RWPE1 (cell line): ENCODE data around the gene DNAI1.
"Not testable (repeated sequence)": the region's sequence is repeated elsewhere in the genome, so short reads cannot be mapped to it uniquely, and the experiment has no call there.

Source experiments
- CTCF ChIA-PET: fragments of 350-600 bp; sonication (Branson Sonifier 250); formaldehyde crosslinking; extraction: SDS; loops from one replicate; lab custom pipeline; 2021; lab: Yijun Ruan, JAX
- POLR2A ChIA-PET: fragments of 400-600 bp; formaldehyde crosslinking; extraction: SDS; loops from one replicate; lab custom pipeline; 2020; ENCODE audit warnings: antibody characterized with exemption; ENCODE audit not compliant: low non-redundant PET; lab: Yijun Ruan, JAX
- DNase-seq: peaks from one replicate; pipeline ENCODE4 v3.0.0; 2012; ENCODE audit warnings: low spot score
- H3K27ac ChIP-seq: fragments of 450-650 bp; 2 replicates; pipeline ENCODE4 v1.5.1; 2017
- TF ChIP-seq, protein P1 (sequence below): fragments of 450-650 bp; conservative IDR thresholded peaks from 2 replicates; pipeline ENCODE4 v1.5.1; 2017; ENCODE audit warnings: low read depth, mild to moderate bottlenecking

Gene DNAI1

DNA sequence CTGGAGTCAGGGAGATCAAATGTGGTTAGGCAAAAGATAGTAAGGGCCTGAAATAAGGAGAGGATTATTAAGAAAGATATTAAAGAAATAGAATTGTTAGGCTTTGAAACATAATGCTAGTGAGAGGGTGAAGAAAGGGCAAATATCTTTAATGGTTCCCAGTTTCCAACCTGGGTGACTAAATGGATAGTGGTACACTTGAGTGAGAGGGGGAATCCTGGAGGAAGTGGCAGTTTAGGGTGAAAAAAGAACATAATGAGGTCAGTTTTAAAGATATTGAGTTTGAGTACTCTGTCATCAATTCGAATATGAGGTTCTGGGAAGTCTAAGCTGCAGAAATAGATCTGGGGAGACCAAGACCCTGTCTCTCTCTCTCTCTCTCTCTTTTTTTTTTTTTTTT, 18.9 kb downstream of the DNAI1 start:
- CTCF ChIA-PET, result no interaction called here
- TF ChIP-seq, protein P1, sequence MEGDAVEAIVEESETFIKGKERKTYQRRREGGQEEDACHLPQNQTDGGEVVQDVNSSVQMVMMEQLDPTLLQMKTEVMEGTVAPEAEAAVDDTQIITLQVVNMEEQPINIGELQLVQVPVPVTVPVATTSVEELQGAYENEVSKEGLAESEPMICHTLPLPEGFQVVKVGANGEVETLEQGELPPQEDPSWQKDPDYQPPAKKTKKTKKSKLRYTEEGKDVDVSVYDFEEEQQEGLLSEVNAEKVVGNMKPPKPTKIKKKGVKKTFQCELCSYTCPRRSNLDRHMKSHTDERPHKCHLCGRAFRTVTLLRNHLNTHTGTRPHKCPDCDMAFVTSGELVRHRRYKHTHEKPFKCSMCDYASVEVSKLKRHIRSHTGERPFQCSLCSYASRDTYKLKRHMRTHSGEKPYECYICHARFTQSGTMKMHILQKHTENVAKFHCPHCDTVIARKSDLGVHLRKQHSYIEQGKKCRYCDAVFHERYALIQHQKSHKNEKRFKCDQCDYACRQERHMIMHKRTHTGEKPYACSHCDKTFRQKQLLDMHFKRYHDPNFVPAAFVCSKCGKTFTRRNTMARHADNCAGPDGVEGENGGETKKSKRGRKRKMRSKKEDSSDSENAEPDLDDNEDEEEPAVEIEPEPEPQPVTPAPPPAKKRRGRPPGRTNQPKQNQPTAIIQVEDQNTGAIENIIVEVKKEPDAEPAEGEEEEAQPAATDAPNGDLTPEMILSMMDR, result no peak
- no peak overlapping the region for H3K27ac ChIP-seq
- POLR2A ChIA-PET, result no interaction called here
- no peak for DNase-seq

DNA sequence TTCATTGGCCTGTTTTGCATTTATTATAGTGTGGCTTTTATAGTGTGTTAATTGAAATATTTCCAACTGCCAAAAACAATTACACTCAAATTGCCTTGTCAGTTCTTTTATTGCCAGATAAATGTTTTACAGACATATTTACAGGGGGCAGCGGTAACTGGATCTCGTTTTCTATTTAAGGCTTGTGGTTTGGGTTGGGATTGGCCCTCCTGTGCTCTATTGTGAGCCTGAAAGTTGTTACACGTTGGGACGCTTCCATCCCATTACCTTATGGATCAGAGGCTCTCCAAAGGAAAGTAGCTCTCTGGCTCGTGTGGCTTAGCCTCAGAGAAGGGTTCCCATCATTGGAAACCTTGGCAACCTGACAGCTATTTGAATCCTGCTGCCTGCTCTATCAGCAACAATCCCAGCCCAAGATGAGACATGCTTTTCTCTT, 20.8 kb downstream of the DNAI1 start:
- TF ChIP-seq, protein P1, result no peak
- H3K27ac ChIP-seq, result no peak overlapping the region
- CTCF ChIA-PET, result interaction anchor here (0.6 to 1.1 kb wide), 2 partner anchors 112 to 892 kb away, joined by 3 to 5 read pairs; no protein-coding TSS in a partner anchor
- POLR2A ChIA-PET, result no interaction called here
- no peak for DNase-seq

DNA sequence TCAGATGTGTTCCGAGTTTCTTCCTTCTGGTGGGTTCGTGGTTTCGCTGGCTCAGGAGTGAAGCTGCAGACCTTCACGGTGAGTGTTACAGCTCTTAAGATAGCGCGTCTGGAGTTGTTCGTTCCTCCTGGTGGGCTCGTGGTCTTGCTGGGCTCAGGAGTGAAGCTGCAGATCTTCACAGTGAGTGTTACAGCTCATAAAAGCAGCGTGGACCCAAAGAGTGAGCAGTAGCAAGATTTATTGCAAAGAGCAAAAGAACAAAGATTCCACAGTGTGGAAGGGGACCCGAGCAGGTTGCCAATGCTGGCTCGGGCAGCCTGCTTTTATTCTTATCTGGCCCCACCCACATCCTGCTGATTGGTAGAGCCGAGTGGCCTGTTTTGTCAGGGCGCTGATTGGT, 23.0 kb downstream of the DNAI1 start:
- POLR2A ChIA-PET, H3K27ac ChIP-seq, DNase-seq, CTCF ChIA-PET: not testable (repeated sequence)

DNA sequence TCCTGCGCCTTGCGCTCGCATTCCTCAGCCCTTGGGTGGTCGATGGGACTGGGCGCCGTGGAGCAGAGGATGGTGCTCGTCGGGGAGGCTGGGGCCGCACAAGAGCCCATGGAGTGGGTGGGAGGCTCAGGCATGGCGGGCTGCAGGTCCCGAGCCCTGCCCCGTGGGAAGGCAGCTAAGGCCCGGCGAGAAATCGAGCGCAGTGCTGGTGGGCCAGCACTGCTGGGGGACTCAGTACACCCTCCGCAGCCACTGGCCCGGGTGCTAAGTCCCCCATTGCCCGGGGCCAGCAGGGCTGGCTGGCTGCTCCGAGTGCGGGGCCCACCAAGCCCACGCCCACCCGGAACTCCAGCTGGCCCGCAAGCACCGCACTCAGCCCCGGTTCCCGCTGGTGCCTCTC, 24.1 kb downstream of the DNAI1 start:
- POLR2A ChIA-PET, H3K27ac ChIP-seq, DNase-seq: not testable (repeated sequence)
- CTCF ChIA-PET, result interaction anchor here (0.6 kb wide), 1 partner anchor 79 kb away, joined by 3 read pairs; no protein-coding TSS in a partner anchor

DNA sequence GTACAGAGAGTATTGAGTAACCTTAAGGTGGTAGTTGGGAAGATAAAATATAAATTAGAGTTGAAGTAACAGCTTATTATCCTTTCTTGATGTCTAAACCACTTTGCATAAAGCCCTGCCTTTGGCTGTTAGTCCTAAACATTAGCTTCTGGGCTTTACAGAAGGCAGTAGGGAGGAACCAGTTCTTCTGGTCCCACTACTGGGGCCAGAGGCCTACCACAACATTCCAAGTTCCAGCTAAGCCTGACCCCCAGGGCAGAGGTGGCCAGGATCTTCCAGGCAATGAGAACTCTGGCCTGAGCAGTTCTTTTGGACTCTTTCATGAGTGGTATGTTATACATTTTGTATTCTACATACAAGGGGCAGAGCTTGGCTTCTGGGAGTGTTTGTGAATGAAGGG, 26.1 kb downstream of the DNAI1 start:
- H3K27ac ChIP-seq, result no peak overlapping the region
- TF ChIP-seq, protein P1, result no peak
- CTCF ChIA-PET, result interaction anchor here (0.5 to 1.0 kb wide), 3 partner anchors 11 to 87 kb away, joined by 3 read pairs; no protein-coding TSS in a partner anchor
- no peak for DNase-seq
- POLR2A ChIA-PET, result no interaction called here

DNA sequence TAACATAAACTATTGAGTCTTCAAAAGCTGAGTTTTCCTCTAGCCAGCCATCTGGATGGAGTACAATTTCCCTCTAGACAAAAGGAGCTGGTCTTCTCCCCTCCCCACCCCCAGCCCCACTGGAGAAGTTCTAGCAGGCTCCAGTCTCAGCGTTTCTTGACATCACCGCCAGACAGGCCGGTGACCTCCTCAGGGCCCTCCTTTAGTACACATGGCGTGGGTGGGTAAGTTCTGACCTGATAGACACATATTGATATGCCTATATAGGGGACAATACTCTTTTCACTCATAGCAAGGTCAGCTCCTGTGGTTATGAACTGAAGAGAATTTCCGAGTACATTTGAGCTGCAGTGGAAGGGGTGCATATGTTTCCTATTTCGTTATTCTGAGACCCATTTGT, 27.2 kb downstream of the DNAI1 start:
- no peak for DNase-seq
- ChIA-PET CTCF (no interaction called here), POLR2A (no interaction called here)
- TF ChIP-seq, protein P1, result no peak
- H3K27ac ChIP-seq, result no peak overlapping the region

DNA sequence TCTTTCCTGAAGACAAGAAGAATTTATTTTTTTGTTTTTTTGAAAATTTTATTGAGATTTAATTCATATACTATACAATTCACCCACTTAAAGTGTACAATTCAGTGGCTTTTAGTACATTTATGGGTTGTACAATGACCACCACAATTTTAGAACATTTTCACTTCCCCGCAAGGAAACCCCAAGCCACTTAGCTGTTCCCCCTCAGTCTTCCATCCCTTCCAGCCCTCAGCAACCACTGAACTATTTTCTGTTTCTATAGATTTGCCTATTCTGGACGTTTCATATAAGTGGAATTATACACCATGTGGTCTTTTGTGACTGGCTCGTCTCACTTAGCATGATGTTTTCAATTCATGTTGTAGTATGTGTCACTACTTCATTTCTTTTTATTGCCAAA, 28.0 kb downstream of the DNAI1 start:
- ChIA-PET POLR2A (no interaction called here), CTCF (interaction anchor here (0.6 kb wide), 1 partner anchor 252 kb away, joined by 3 read pairs; no protein-coding TSS in a partner anchor)
- TF ChIP-seq, protein P1, result no peak
- no peak overlapping the region for H3K27ac ChIP-seq
- DNase-seq, result no peak
